Measurements from ENCODE around the gene SLC6A17. TPM values are rescaled to one million over a fixed set of nuclear protein-coding genes. Genes with fewer than 3 reads are reported as not detected.

The SLC6A17 gene
- total and polyA plus RNA-seq, 9 of the 15 experiments (the other 6 are each of a cell fraction or from before 2014, with no cell fraction given) = not detected

- Histone ChIP-seq H3K9me3 (replicated peaks; ENCODE audit: control insufficient read depth, insufficient read depth, low read depth, low read length) (no peaks in the 10 kb centered on the region), H3K9ac (ENCODE audit: insufficient read depth in 1 of 2, low read depth in 2 of 2, low read length in 2 of 2) (no peak overlapping the region), H3K4me2 (ENCODE audit: insufficient read depth, low read length) (no peak overlapping the region), H3K9me1 (ENCODE audit: control insufficient read depth, insufficient read depth, low read length) (no peaks in the 10 kb centered on the region), H4K20me1 (replicated peaks; ENCODE audit: control insufficient read depth, insufficient read depth, low read length) (0 out of 2 replicates have a peak, but pooled peaks cover 3% of the 10 kb centered on the region), H3K4me1 (replicated peaks in 1 of 2; ENCODE audit: control insufficient read depth in 2 of 2, insufficient read depth in 2 of 2, low read length in 2 of 2) (peaks cover 0 to 3% of the 10 kb centered on the region in 2 experiments), H3K27ac (ENCODE audit: extremely low read depth, low read depth, low read length) (no peak overlapping the region), H2AFZ (ENCODE audit: low read depth, low read length) (no peak overlapping the region), H3K27me3 (ENCODE audit: control insufficient read depth in 2 of 2, insufficient read depth in 2 of 2, low read length in 2 of 2) (peaks cover 33 to 77% of the 10 kb centered on the region in 2 experiments), H3K79me2 (ENCODE audit: control insufficient read depth, insufficient read depth, low read length) (no peaks in the 10 kb centered on the region), H3K36me3 (ENCODE audit: control insufficient read depth, insufficient read depth, low read length) (no peaks in the 10 kb centered on the region), H3K4me3 (no peak overlapping the region)
- no peak for FAIRE-seq
- TF ChIP-seq ZC3H4 (CRISPR knock-in tag; IDR thresholded peaks at IDR 0.05; ENCODE audit: borderline replicate concordance) (no peak), SPI1 (IDR thresholded peaks at IDR 0.05; ENCODE audit: borderline replicate concordance, low read depth, low read length) (no peak), ILK (tag; IDR thresholded peaks at IDR 0.05; ENCODE audit: borderline replicate concordance, low read depth) (no peak), HEY1 (CRISPR knock-in tag; IDR thresholded peaks at IDR 0.05; ENCODE audit: borderline replicate concordance) (no peak), ZNF318 (IDR thresholded peaks at IDR 0.05; ENCODE audit: borderline replicate concordance in 1 of 2, low read depth in 1 of 2) (no peak), LEF1 (IDR thresholded peaks at IDR 0.05) (no peak), MECOM (CRISPR knock-in tag; IDR thresholded peaks at IDR 0.05) (no peak)
- TF ChIP-seq, protein P1, sequence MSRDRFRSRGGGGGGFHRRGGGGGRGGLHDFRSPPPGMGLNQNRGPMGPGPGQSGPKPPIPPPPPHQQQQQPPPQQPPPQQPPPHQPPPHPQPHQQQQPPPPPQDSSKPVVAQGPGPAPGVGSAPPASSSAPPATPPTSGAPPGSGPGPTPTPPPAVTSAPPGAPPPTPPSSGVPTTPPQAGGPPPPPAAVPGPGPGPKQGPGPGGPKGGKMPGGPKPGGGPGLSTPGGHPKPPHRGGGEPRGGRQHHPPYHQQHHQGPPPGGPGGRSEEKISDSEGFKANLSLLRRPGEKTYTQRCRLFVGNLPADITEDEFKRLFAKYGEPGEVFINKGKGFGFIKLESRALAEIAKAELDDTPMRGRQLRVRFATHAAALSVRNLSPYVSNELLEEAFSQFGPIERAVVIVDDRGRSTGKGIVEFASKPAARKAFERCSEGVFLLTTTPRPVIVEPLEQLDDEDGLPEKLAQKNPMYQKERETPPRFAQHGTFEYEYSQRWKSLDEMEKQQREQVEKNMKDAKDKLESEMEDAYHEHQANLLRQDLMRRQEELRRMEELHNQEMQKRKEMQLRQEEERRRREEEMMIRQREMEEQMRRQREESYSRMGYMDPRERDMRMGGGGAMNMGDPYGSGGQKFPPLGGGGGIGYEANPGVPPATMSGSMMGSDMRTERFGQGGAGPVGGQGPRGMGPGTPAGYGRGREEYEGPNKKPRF (IDR thresholded peaks at IDR 0.05; ENCODE audit: low read depth, low read length) = no peak
- TF ChIP-seq, protein P2, sequence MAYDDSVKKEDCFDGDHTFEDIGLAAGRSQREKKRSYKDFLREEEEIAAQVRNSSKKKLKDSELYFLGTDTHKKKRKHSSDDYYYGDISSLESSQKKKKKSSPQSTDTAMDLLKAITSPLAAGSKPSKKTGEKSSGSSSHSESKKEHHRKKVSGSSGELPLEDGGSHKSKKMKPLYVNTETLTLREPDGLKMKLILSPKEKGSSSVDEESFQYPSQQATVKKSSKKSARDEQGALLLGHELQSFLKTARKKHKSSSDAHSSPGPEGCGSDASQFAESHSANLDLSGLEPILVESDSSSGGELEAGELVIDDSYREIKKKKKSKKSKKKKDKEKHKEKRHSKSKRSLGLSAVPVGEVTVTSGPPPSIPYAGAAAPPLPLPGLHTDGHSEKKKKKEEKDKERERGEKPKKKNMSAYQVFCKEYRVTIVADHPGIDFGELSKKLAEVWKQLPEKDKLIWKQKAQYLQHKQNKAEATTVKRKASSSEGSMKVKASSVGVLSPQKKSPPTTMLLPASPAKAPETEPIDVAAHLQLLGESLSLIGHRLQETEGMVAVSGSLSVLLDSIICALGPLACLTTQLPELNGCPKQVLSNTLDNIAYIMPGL (CRISPR knock-in tag; IDR thresholded peaks at IDR 0.05) = no peak
- in situ Hi-C loops (cut with MboI) = no loop called here
- WGBS (ENCODE audit: insufficient coverage, low coverage, missing lambda C conversion rate) = 0% methylated on average over 2 of the region's 2 CpGs
- DNase-seq (ENCODE audit: extremely low read depth in 1 of 4, low spot score in 3 of 4) = no peak
- CTCF ChIA-PET (ENCODE audit: low intra/inter-chr PET ratio) = no interaction called here
- no peak for ATAC-seq
- intact Hi-C loops (cut with micrococcal nuclease) = no loop called here
- POLR2A ChIA-PET = interaction anchor here (0.5 to 1.3 kb wide), 5 partner anchors 9 to 219 kb away, joined by 3 to 7 read pairs (median 4); partner anchors contain the start of gene RBM15
- BruUV-seq (replicated peaks) = no TSS peak
These were observed 91.2 kb downstream of the SLC6A17 start for GRCh38 chr1:110241516-110241915.

Data from K562 (cell line).